Fibroblast of peridontal ligament (primary cell): ENCODE results near the gene MYO7A.
"Not testable (repeated sequence)": the region's sequence is repeated elsewhere in the genome, so short reads cannot be mapped to it uniquely, and the experiment has no call there.

ENCODE experiments used
- DNase-seq: peaks from one replicate; pipeline ENCODE4 v3.0.0-alpha.2; 2010; ENCODE audit errors: extremely low read depth

MYO7A gene

GRCh38 chr11:77093056-77093891 lies 34.8 kb upstream of the MYO7A start:
- no peak for DNase-seq

GRCh38 chr11:77093987-77094840 lies 33.8 kb upstream of the MYO7A start:
- no peak for DNase-seq

- no peak for DNase-seq
Measured at GRCh38 chr11:77094841-77095365, 33.1 kb upstream of the MYO7A start.

- no peak for DNase-seq
Measured at GRCh38 chr11:77095551-77096490, 32.2 kb upstream of the MYO7A start.

GRCh38 chr11:77096591-77097019 lies 31.4 kb upstream of the MYO7A start:
- DNase-seq = no peak

GRCh38 chr11:77097180-77097579 lies 30.9 kb upstream of the MYO7A start:
- DNase-seq = not testable (repeated sequence)

- no peak for DNase-seq
Measured at GRCh38 chr11:77100166-77101042, 27.6 kb upstream of the MYO7A start.

- peak; percentile 18 for DNase-seq
Measured at GRCh38 chr11:77101043-77101537, 27.0 kb upstream of the MYO7A start.

- DNase-seq = no peak
Measured at GRCh38 chr11:77102246-77103210, 25.5 kb upstream of the MYO7A start, which contains the start of gene OMP. Gene OMP, plus strand, starts transcription at chr11:77102840. Its CDS starts 0 bp downstream, at chr11:77102840.

- no peak for DNase-seq
Measured at GRCh38 chr11:77103319-77103718, 24.7 kb upstream of the MYO7A start.

- no peak for DNase-seq
Measured at GRCh38 chr11:77104727-77105126, 23.3 kb upstream of the MYO7A start.

GRCh38 chr11:77106321-77106720 lies 21.7 kb upstream of the MYO7A start:
- no peak for DNase-seq

- DNase-seq = no peak
Measured at GRCh38 chr11:77106759-77107158, 21.3 kb upstream of the MYO7A start.

- DNase-seq = peak; percentile 75
Measured at GRCh38 chr11:77107950-77108349, 20.1 kb upstream of the MYO7A start.

- no peak for DNase-seq
Measured at GRCh38 chr11:77108436-77108835, 19.6 kb upstream of the MYO7A start.

GRCh38 chr11:77109236-77110019 lies 18.6 kb upstream of the MYO7A start:
- peak; percentile 27 for DNase-seq

- no peak for DNase-seq
Measured at GRCh38 chr11:77110836-77111235, 17.2 kb upstream of the MYO7A start.

GRCh38 chr11:77111277-77111676 lies 16.8 kb upstream of the MYO7A start:
- no peak for DNase-seq
